Gastrocnemius medialis (tissue), 4 donors: ENCODE results near the gene GRIK5. TPM values are rescaled to one million over a fixed set of nuclear protein-coding genes. Genes with fewer than 3 reads are reported as not detected.

Source experiments
- ATAC-seq, 2 donors: fragments of 150-250 bp; one replicate each; pipeline ENCODE4 v1.9.1; 2016
- DNase-seq, 2 donors: peaks; one replicate each; pipeline ENCODE4 v3.0.0-alpha.2; 2019
- H3K27ac ChIP-seq, 4 donors: fragments of 200-600 bp; sonication (generic); 1 replicate in 1 of 4; 2 replicates in 3 of 4; pipeline ENCODE4 v1.5.1; 2016 to 2018; ENCODE audit warnings: mild to moderate bottlenecking in 2 of 4, moderate library complexity in 1 of 4
- H3K27me3 ChIP-seq, 3 donors: fragments of 200-600 bp; sonication (generic) in 2 of 3; 1 replicate in 1 of 3; 2 replicates in 2 of 3; pipeline versions ENCODE4 v1.5.1 to v1.6.0; 2016 to 2019; ENCODE audit warnings: mild to moderate bottlenecking in 1 of 3, moderate library complexity in 1 of 3
- H3K36me3 ChIP-seq, 2 donors: fragments of 200-600 bp; sonication (generic) in 1 of 2; one replicate each; pipeline ENCODE4 v1.5.1; 2017 to 2018
- H3K4me1 ChIP-seq, 2 donors: fragments of 200-600 bp; sonication (generic) in 1 of 2; one replicate each; pipeline ENCODE4 v1.5.1; 2016 to 2017; ENCODE audit warnings: mild to moderate bottlenecking in 2 of 2
- H3K4me3 ChIP-seq, 4 donors: fragments of 200-600 bp; sonication (generic) in 3 of 4; 1 replicate in 1 of 4; 2 replicates in 3 of 4; pipeline ENCODE4 v1.5.1; 2016 to 2019; ENCODE audit warnings: mild to moderate bottlenecking in 2 of 4
- H3K9me3 ChIP-seq, 3 donors: fragments of 200-600 bp; sonication (generic) in 2 of 3; 1 replicate in 1 of 3; 2 replicates in 2 of 3; pipeline ENCODE4 v1.5.1; 2016 to 2019
- CTCF ChIP-seq, 5 experiments: fragments of 450-650 bp in 3 of 5; fragments of 200-600 bp in 2 of 5; sonication (generic) in 2 of 5; IDR thresholded peaks in 4 of 5; conservative IDR thresholded peaks in 1 of 5; 1 replicate in 4 of 5; 2 replicates in 1 of 5; pipeline ENCODE4 v1.5.1; 2016 to 2019; ENCODE audit warnings: antibody characterized with exemption in 5 of 5, mild to moderate bottlenecking in 3 of 5, moderate library complexity in 3 of 5
- POLR2A ChIP-seq, 2 donors: fragments of 450-650 bp; IDR thresholded peaks; one replicate each; pipeline ENCODE4 v1.6.1; 2017; ENCODE audit warnings: antibody characterized with exemption in 2 of 2, mild to moderate bottlenecking in 2 of 2, moderate library complexity in 2 of 2
- in situ Hi-C, 4 donors: fragments of 200-750 bp; cut with MboI; loops; one replicate each; pipeline versions ENCODE4 v1.15.0 to v1.8.0; 2017; ENCODE audit warnings: low sequenced_read_pairs in 4 of 4
- intact Hi-C: fragments of 100-400 bp; cut with DNase I; formaldehyde crosslinking; loops from one replicate; pipeline ENCODE4 v1.15.1; 2023; ENCODE audit warnings: low total_unique reads
- total RNA-seq, 4 donors: library from RNA; depleted of rRNA; stranded (reverse); fragments of >200 nt; gene quantifications; one replicate each; pipeline versions ENCODE4 v1.1.0 to v1.2.3, GENCODE V29; 2016

The GRIK5 gene
- total RNA-seq, 4 donors from 2014 or later: 0.20 to 1.0 (median 0.62) TPM; not detected in 1

GRCh38 chr19:41987141-41987860 lies 82.7 kb downstream of the GRIK5 start:
- H3K4me3 ChIP-seq: no peak overlapping the region
- intact Hi-C loops (no loop called here), in situ Hi-C loops (no loop called here)
- no peaks in the 10 kb centered on the region for H3K9me3 ChIP-seq
- no peaks in the 10 kb centered on the region for H3K4me1 ChIP-seq
- no peak overlapping the region for H3K27ac ChIP-seq
- TF ChIP-seq CTCF (IDR thresholded peaks at IDR 0.05 in 4 of 5, conservative IDR thresholded peaks at IDR 0.05 in 1 of 5): no peak
- H3K27me3 ChIP-seq: peaks cover 5 to 10% (median 8%) of the 10 kb centered on the region in 3 donors
- ATAC-seq: no peak
- no peaks in the 10 kb centered on the region for H3K36me3 ChIP-seq
- no peak for DNase-seq

GRCh38 chr19:41984961-41985360 lies 85.0 kb downstream of the GRIK5 start:
- intact Hi-C loops: no loop called here
- Histone ChIP-seq H3K36me3 (no peaks in the 10 kb centered on the region), H3K9me3 (no peaks in the 10 kb centered on the region), H3K4me3 (no peak overlapping the region), H3K27me3 (peaks cover 0 to 4% (median 0%) of the 10 kb centered on the region in 3 donors), H3K27ac (no peak overlapping the region), H3K4me1 (no peaks in the 10 kb centered on the region)
- TF ChIP-seq POLR2A (IDR thresholded peaks at IDR 0.05): no peak
- no peak for TF ChIP-seq CTCF (IDR thresholded peaks at IDR 0.05 in 4 of 5, conservative IDR thresholded peaks at IDR 0.05 in 1 of 5)
- DNase-seq (no peak), ATAC-seq (no peak)
- in situ Hi-C loops: no loop called here

GRCh38 chr19:41981724-41982123 lies 88.3 kb downstream of the GRIK5 start:
- H3K36me3 ChIP-seq: no peaks in the 10 kb centered on the region
- H3K4me3 ChIP-seq: no peak overlapping the region
- no peaks in the 10 kb centered on the region for H3K27me3 ChIP-seq
- intact Hi-C loops: no loop called here
- in situ Hi-C loops: no loop called here
- no peaks in the 10 kb centered on the region for H3K4me1 ChIP-seq
- no peaks in the 10 kb centered on the region for H3K9me3 ChIP-seq
- TF ChIP-seq CTCF (IDR thresholded peaks at IDR 0.05 in 4 of 5, conservative IDR thresholded peaks at IDR 0.05 in 1 of 5) (no peak), POLR2A (IDR thresholded peaks at IDR 0.05) (no peak)
- DNase-seq (no peak), ATAC-seq (no peak)
- H3K27ac ChIP-seq: no peak overlapping the region

GRCh38 chr19:41978470-41978869 lies 91.5 kb downstream of the GRIK5 start:
- H3K4me3 ChIP-seq: no peak overlapping the region
- no peaks in the 10 kb centered on the region for H3K4me1 ChIP-seq
- no peak for ATAC-seq
- in situ Hi-C loops (no loop called here), intact Hi-C loops (no loop called here)
- H3K27ac ChIP-seq: no peak overlapping the region
- no peak for TF ChIP-seq CTCF (IDR thresholded peaks at IDR 0.05 in 4 of 5, conservative IDR thresholded peaks at IDR 0.05 in 1 of 5)
- no peak for TF ChIP-seq POLR2A (IDR thresholded peaks at IDR 0.05)
- DNase-seq: no peak
- H3K36me3 ChIP-seq: no peaks in the 10 kb centered on the region
- H3K27me3 ChIP-seq: no peaks in the 10 kb centered on the region
- no peaks in the 10 kb centered on the region for H3K9me3 ChIP-seq

GRCh38 chr19:41977916-41978315 lies 92.1 kb downstream of the GRIK5 start:
- Histone ChIP-seq H3K4me3 (no peak overlapping the region), H3K27me3 (no peaks in the 10 kb centered on the region), H3K36me3 (no peaks in the 10 kb centered on the region), H3K4me1 (no peaks in the 10 kb centered on the region), H3K27ac (no peak overlapping the region), H3K9me3 (no peaks in the 10 kb centered on the region)
- no peak for TF ChIP-seq CTCF (IDR thresholded peaks at IDR 0.05 in 4 of 5, conservative IDR thresholded peaks at IDR 0.05 in 1 of 5)
- TF ChIP-seq POLR2A (IDR thresholded peaks at IDR 0.05): no peak
- intact Hi-C loops (no loop called here), in situ Hi-C loops (no loop called here)
- ATAC-seq (no peak), DNase-seq (no peak)
